Ureter (tissue), 1 donor: ENCODE measurements around the gene GCNT3. TPM values are rescaled to one million over a fixed set of nuclear protein-coding genes. Genes with fewer than 3 reads are reported as not detected.
A peak's percentile ranks its signal among the peaks of the same experiment; 100 is the strongest.
"Not testable (repeated sequence)": the region's sequence is repeated elsewhere in the genome, so short reads cannot be mapped to it uniquely, and the experiment has no call there.

Source experiments
- DNase-seq: peaks from one replicate; pipeline ENCODE4 v3.0.0-alpha.2; 2020; ENCODE audit warnings: low spot score
- total RNA-seq: library from RNA; stranded (reverse); gene quantifications from one replicate; pipeline ENCODE4 v1.2.4, GENCODE V29; 2023
- donor health status: DM: yes; HTN: yes; CAD: no.

The GCNT3 gene
- total RNA-seq, 1 donor from 2014 or later = 1.8 TPM

- DNase-seq = no peak
Observed at GRCh38 chr15:59618406-59618805, 6.8 kb downstream of the GCNT3 start.

- DNase-seq = no peak
Observed at GRCh38 chr15:59622289-59622688, 10.7 kb downstream of the GCNT3 start.

GRCh38 chr15:59632714-59633113, 21.1 kb downstream of the GCNT3 start:
- DNase-seq = no peak

- no peak for DNase-seq
Observed at GRCh38 chr15:59636184-59636583, 24.6 kb downstream of the GCNT3 start.

- DNase-seq = not testable (repeated sequence)
Observed at GRCh38 chr15:59637507-59637906, 25.9 kb downstream of the GCNT3 start.

GRCh38 chr15:59642351-59642750, 30.8 kb downstream of the GCNT3 start:
- no peak for DNase-seq

GRCh38 chr15:59644756-59645155, 33.2 kb downstream of the GCNT3 start:
- DNase-seq = no peak

- DNase-seq = not testable (repeated sequence)
Observed at GRCh38 chr15:59645812-59646211, 34.2 kb downstream of the GCNT3 start.

- DNase-seq = no peak
Observed at GRCh38 chr15:59646277-59646676, 34.7 kb downstream of the GCNT3 start.

GRCh38 chr15:59647085-59647484, 35.5 kb downstream of the GCNT3 start:
- no peak for DNase-seq

- no peak for DNase-seq
Observed at GRCh38 chr15:59649603-59650002, 38.0 kb downstream of the GCNT3 start.

- DNase-seq = no peak
Observed at GRCh38 chr15:59654046-59654445, 42.5 kb downstream of the GCNT3 start.

GRCh38 chr15:59656897-59657634, 45.5 kb downstream of the GCNT3 start, which contains the start of gene GTF2A2:
GTF2A2 (minus strand) TSS chr15:59657515; CDS start chr15:59652277, 5,238 bp downstream.
- DNase-seq = peak; percentile 96

- no peak for DNase-seq
Observed at GRCh38 chr15:59657635-59658125, 46.1 kb downstream of the GCNT3 start.

- no peak for DNase-seq
Observed at GRCh38 chr15:59659366-59659765, 47.8 kb downstream of the GCNT3 start.

- no peak for DNase-seq
Observed at GRCh38 chr15:59662260-59662659, 50.7 kb downstream of the GCNT3 start.

GRCh38 chr15:59668556-59668955, 57.0 kb downstream of the GCNT3 start:
- DNase-seq = no peak

Other genes with a start within 250 kb of the GCNT3 start
- 121 TPM for gene MYO1E, start 238.9 kb upstream of the GCNT3 start, total RNA-seq
- 7.3 TPM for gene FAM81A, start 173.6 kb upstream of the GCNT3 start, total RNA-seq
- gene GTF2A2, start 45.7 kb downstream of the GCNT3 start, total RNA-seq = 84.6 TPM
- 103 TPM for gene BNIP2, start 77.5 kb downstream of the GCNT3 start, total RNA-seq